WTC11 (cell line): ENCODE data around the gene TNPO3. TPM values are rescaled to one million over a fixed set of nuclear protein-coding genes. Genes with fewer than 3 reads are reported as not detected.

ENCODE experiments used
- ATAC-seq: fragments of 200-7000 bp; cut with Tn5 transposase; 2 replicates; pipeline ENCODE4 v1.10.0; 2021; ENCODE audit warnings: mild to moderate bottlenecking, moderate library complexity
- CTCF ChIA-PET: fragments of 300-600 bp; sonication (Branson Sonifier 250); formaldehyde crosslinking; loops from one replicate; lab custom pipeline; 2021; ENCODE audit warnings: antibody characterized with exemption; lab: Charles Lee
- POLR2A ChIA-PET: fragments of 350-600 bp; sonication (Branson Sonifier 250); formaldehyde crosslinking; loops from one replicate; lab custom pipeline; 2021; ENCODE audit warnings: antibody characterized with exemption; lab: Charles Lee
- DNase-seq: peaks from one replicate; pipeline ENCODE4 v3.0.0; 2021; ENCODE audit warnings: low spot score
- H3K27ac Mint-ChIP-seq: 2 replicates; pipeline ENCODE4 v1.8.0; 2021; ENCODE audit warnings: mixed read lengths
- H3K27me3 Mint-ChIP-seq: 2 replicates; pipeline ENCODE4 v1.8.0; 2021; ENCODE audit warnings: low read depth, mild to moderate bottlenecking, moderate library complexity, mixed read lengths
- H3K36me3 Mint-ChIP-seq: 2 replicates; pipeline ENCODE4 v1.8.0; 2021; ENCODE audit warnings: mixed read lengths
- H3K4me1 Mint-ChIP-seq: 2 replicates; pipeline ENCODE4 v1.8.0; 2022; ENCODE audit warnings: mixed read lengths
- H3K4me3 Mint-ChIP-seq: 2 replicates; pipeline ENCODE4 v1.8.0; 2021; ENCODE audit warnings: mild to moderate bottlenecking, moderate library complexity, mixed read lengths
- H3K9me3 Mint-ChIP-seq: 2 replicates; pipeline ENCODE4 v1.8.0; 2021; ENCODE audit warnings: mixed read lengths
- JUN ChIP-seq: sonication (generic); formaldehyde crosslinking; IDR thresholded peaks from 2 replicates; pipeline ENCODE4 v1.8.0; 2023; ENCODE audit warnings: mild to moderate bottlenecking, missing genetic modification reagents
- NR1H2 ChIP-seq: sonication (generic); formaldehyde crosslinking; IDR thresholded peaks from 2 replicates; pipeline ENCODE4 v1.9.0; 2021; ENCODE audit warnings: mild to moderate bottlenecking, moderate library complexity, missing genetic modification reagents
- OVOL2 ChIP-seq: fragments of 250-450 bp; sonication (Bioruptor Pico); IDR thresholded peaks from 2 replicates; pipeline ENCODE4 v1.9.0; 2021; ENCODE audit warnings: mild to moderate bottlenecking, borderline replicate concordance
- SP1 ChIP-seq: sonication (generic); formaldehyde crosslinking; conservative IDR thresholded peaks from 2 replicates; pipeline ENCODE4 v1.8.1; 2022; ENCODE audit warnings: missing genetic modification reagents
- ZNF396 ChIP-seq: fragments of 250-450 bp; sonication (Bioruptor Pico); IDR thresholded peaks from 2 replicates; pipeline ENCODE4 v1.8.0; 2021; ENCODE audit warnings: mild to moderate bottlenecking, moderate library complexity, borderline replicate concordance
- ZNF423 ChIP-seq: fragments of 250-450 bp; sonication (Bioruptor Pico); IDR thresholded peaks from 2 replicates; pipeline ENCODE4 v2.1.2; 2022; ENCODE audit warnings: mild to moderate bottlenecking, moderate library complexity
- ZNF671 ChIP-seq: fragments of 250-450 bp; sonication (Bioruptor Pico); IDR thresholded peaks from 2 replicates; pipeline ENCODE4 v1.8.0; 2021; ENCODE audit warnings: mild to moderate bottlenecking
- total RNA-seq: library from RNA; stranded (reverse); gene quantifications from 3 replicates; pipeline ENCODE4 v1.2.3, GENCODE V29; 2021
- TF ChIP-seq, protein P1 (sequence below): fragments of 250-450 bp; sonication (Bioruptor Pico); IDR thresholded peaks from 2 replicates; pipeline ENCODE4 v1.8.0; 2021; ENCODE audit warnings: mild to moderate bottlenecking
- TF ChIP-seq, protein P2 (sequence below): sonication (generic); formaldehyde crosslinking; IDR thresholded peaks from 2 replicates; pipeline ENCODE4 v1.8.0; 2023; ENCODE audit warnings: missing genetic modification reagents, mild to moderate bottlenecking, borderline replicate concordance
- TF ChIP-seq, protein P3 (sequence below): sonication (generic); formaldehyde crosslinking; IDR thresholded peaks from 2 replicates; pipeline ENCODE4 v1.8.1; 2022; ENCODE audit warnings: low read depth, missing genetic modification reagents, borderline replicate concordance
- TF ChIP-seq, protein P4 (sequence below): sonication (generic); formaldehyde crosslinking; IDR thresholded peaks from 2 replicates; pipeline ENCODE4 v1.8.1; 2022; ENCODE audit warnings: mild to moderate bottlenecking, moderate library complexity, missing genetic modification reagents
- TF ChIP-seq, protein P5 (sequence below): sonication (generic); formaldehyde crosslinking; IDR thresholded peaks from 2 replicates; pipeline ENCODE4 v1.8.1; 2022; ENCODE audit warnings: mild to moderate bottlenecking, missing genetic modification reagents, moderate library complexity, borderline replicate concordance
- TF ChIP-seq, protein P6 (sequence below): sonication (generic); formaldehyde crosslinking; IDR thresholded peaks from 2 replicates; pipeline ENCODE4 v1.8.1; 2023; ENCODE audit warnings: mild to moderate bottlenecking, missing genetic modification reagents, moderate library complexity

The TNPO3 gene
- total RNA-seq, 1 experiment from 2014 or later: 91.7 TPM

DNA sequence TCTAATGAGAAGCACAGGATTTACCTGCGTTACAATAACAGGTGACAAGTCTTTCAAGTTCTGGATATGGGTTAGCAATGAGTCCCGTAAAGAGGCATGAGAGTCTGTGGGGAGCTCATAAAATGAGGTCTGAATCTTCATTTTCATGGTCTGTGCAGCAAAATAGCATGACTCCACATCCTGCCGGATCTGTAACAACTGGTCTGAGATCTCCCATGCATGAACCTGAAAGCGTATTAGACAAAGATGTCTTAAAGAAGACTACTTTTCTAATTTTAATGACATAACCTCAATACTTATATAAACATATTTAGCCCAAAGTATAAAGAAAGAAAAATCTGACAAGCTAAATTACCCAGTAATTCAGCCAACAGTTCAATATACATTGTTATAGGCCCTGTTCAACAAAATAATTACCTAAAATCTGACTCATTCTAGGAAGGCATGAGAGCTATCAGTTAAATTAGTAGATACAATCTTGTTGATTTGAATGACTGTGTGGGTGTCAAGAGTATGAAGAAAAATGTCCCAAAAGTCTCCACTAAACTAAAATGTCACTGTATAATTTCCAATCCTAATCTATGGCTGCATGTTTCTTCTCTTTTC is 36.9 kb downstream of the TNPO3 start:
- CTCF ChIA-PET: interaction anchor here (1.2 to 1.5 kb wide), 2 partner anchors 70 to 74 kb away, joined by 3 to 5 read pairs; no protein-coding TSS in a partner anchor
- DNase-seq: no peak
- Mint-ChIP-seq H3K4me1 (peaks cover 2% of the 10 kb centered on the region; the same call in 1 of the 2 replicates), H3K27ac (no peak overlapping the region), H3K9me3 (no peaks in the 10 kb centered on the region), H3K36me3 (peaks cover 25% of the 10 kb centered on the region), H3K4me3 (no peak overlapping the region), H3K27me3 (no peaks in the 10 kb centered on the region)
- POLR2A ChIA-PET: no interaction called here
- no peak for TF ChIP-seq NR1H2 (CRISPR knock-in tag)
- TF ChIP-seq, protein P1, sequence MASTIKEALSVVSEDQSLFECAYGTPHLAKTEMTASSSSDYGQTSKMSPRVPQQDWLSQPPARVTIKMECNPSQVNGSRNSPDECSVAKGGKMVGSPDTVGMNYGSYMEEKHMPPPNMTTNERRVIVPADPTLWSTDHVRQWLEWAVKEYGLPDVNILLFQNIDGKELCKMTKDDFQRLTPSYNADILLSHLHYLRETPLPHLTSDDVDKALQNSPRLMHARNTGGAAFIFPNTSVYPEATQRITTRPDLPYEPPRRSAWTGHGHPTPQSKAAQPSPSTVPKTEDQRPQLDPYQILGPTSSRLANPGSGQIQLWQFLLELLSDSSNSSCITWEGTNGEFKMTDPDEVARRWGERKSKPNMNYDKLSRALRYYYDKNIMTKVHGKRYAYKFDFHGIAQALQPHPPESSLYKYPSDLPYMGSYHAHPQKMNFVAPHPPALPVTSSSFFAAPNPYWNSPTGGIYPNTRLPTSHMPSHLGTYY (CRISPR knock-in tag): no peak
- TF ChIP-seq, protein P2, sequence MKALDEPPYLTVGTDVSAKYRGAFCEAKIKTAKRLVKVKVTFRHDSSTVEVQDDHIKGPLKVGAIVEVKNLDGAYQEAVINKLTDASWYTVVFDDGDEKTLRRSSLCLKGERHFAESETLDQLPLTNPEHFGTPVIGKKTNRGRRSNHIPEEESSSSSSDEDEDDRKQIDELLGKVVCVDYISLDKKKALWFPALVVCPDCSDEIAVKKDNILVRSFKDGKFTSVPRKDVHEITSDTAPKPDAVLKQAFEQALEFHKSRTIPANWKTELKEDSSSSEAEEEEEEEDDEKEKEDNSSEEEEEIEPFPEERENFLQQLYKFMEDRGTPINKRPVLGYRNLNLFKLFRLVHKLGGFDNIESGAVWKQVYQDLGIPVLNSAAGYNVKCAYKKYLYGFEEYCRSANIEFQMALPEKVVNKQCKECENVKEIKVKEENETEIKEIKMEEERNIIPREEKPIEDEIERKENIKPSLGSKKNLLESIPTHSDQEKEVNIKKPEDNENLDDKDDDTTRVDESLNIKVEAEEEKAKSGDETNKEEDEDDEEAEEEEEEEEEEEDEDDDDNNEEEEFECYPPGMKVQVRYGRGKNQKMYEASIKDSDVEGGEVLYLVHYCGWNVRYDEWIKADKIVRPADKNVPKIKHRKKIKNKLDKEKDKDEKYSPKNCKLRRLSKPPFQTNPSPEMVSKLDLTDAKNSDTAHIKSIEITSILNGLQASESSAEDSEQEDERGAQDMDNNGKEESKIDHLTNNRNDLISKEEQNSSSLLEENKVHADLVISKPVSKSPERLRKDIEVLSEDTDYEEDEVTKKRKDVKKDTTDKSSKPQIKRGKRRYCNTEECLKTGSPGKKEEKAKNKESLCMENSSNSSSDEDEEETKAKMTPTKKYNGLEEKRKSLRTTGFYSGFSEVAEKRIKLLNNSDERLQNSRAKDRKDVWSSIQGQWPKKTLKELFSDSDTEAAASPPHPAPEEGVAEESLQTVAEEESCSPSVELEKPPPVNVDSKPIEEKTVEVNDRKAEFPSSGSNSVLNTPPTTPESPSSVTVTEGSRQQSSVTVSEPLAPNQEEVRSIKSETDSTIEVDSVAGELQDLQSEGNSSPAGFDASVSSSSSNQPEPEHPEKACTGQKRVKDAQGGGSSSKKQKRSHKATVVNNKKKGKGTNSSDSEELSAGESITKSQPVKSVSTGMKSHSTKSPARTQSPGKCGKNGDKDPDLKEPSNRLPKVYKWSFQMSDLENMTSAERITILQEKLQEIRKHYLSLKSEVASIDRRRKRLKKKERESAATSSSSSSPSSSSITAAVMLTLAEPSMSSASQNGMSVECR: no peak
- TF ChIP-seq, protein P3, sequence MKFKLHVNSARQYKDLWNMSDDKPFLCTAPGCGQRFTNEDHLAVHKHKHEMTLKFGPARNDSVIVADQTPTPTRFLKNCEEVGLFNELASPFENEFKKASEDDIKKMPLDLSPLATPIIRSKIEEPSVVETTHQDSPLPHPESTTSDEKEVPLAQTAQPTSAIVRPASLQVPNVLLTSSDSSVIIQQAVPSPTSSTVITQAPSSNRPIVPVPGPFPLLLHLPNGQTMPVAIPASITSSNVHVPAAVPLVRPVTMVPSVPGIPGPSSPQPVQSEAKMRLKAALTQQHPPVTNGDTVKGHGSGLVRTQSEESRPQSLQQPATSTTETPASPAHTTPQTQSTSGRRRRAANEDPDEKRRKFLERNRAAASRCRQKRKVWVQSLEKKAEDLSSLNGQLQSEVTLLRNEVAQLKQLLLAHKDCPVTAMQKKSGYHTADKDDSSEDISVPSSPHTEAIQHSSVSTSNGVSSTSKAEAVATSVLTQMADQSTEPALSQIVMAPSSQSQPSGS (CRISPR knock-in tag): no peak
- ATAC-seq: no peak

DNA sequence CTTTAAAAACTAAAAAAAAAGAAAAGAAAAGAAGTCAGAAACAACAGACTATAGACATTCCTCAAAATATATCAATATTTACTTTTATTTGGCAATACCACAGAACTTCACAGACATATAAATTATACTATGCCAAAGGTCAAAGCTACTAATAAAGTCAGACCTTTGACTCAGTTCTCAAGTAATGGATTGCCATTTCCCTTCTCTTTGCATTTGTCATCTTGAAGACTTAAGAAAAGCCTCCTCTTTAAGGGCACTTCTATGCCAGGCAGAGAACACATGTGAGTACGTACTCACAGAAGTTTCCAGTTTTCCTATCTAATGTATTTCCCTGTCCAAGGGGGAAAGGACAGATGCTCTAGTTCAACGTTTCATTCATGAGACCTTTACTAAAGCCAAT is 37.6 kb downstream of the TNPO3 start:
- H3K4me1 Mint-ChIP-seq: peaks cover 2% of the 10 kb centered on the region; the same call in 1 of the 2 replicates

DNA sequence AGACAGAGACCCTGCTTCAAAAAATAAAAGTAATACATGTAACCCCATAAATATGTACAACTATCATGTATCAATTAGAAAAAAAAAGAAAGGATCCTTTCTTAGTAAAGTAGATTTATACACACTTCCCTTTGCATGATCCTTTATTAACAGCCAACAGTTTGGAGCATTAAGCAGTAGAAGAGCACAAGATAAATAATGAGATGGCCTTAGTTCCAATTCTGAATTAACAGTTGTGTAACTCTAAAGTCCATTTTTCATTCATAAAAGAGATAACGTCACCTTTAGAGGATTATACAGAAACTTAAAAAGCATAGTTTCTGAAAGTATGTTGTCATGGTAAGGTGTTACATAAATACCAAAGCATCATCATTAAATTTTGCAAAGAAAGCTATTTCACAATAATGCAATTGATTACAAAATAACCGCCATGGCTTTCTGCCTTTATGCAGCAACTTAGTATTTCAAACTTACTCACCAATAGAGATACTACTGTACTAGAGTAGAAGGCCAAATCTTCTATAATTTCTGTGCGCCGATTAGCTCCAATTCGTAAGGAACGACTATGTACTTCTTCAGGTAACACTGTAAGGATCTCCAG is 40.3 kb downstream of the TNPO3 start:
- TF ChIP-seq OVOL2 (no peak), ZNF671 (CRISPR knock-in tag) (no peak)
- TF ChIP-seq, protein P4, sequence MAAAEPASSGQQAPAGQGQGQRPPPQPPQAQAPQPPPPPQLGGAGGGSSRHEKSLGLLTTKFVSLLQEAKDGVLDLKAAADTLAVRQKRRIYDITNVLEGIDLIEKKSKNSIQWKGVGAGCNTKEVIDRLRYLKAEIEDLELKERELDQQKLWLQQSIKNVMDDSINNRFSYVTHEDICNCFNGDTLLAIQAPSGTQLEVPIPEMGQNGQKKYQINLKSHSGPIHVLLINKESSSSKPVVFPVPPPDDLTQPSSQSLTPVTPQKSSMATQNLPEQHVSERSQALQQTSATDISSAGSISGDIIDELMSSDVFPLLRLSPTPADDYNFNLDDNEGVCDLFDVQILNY (CRISPR knock-in tag): no peak
- TF ChIP-seq, all 79 proteins: peak for 0
- Mint-ChIP-seq H3K9me3 (no peaks in the 10 kb centered on the region), H3K27ac (no peak overlapping the region), H3K4me1 (no peaks in the 10 kb centered on the region), H3K4me3 (no peak overlapping the region), H3K27me3 (no peaks in the 10 kb centered on the region), H3K36me3 (peaks cover 27% of the 10 kb centered on the region)
- ATAC-seq (no peak), DNase-seq (no peak)
- CTCF ChIA-PET: no interaction called here
- POLR2A ChIA-PET: no interaction called here

More for the DNA sequence above, 37.6 kb downstream of the TNPO3 start:
- no peaks in the 10 kb centered on the region for H3K27me3 Mint-ChIP-seq
- no peak overlapping the region for H3K27ac Mint-ChIP-seq
- no peaks in the 10 kb centered on the region for H3K9me3 Mint-ChIP-seq
- ATAC-seq: no peak
- POLR2A ChIA-PET: no interaction called here
- no peak for DNase-seq
- H3K4me3 Mint-ChIP-seq: no peak overlapping the region
- TF ChIP-seq SP1 (CRISPR knock-in tag): no peak
- TF ChIP-seq ZNF396: no peak
- no peak for TF ChIP-seq JUN (CRISPR knock-in tag)
- TF ChIP-seq, protein P5, sequence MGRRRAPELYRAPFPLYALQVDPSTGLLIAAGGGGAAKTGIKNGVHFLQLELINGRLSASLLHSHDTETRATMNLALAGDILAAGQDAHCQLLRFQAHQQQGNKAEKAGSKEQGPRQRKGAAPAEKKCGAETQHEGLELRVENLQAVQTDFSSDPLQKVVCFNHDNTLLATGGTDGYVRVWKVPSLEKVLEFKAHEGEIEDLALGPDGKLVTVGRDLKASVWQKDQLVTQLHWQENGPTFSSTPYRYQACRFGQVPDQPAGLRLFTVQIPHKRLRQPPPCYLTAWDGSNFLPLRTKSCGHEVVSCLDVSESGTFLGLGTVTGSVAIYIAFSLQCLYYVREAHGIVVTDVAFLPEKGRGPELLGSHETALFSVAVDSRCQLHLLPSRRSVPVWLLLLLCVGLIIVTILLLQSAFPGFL (CRISPR knock-in tag): no peak
- no peak for TF ChIP-seq ZNF423 (CRISPR knock-in tag)
- TF ChIP-seq ZNF671 (CRISPR knock-in tag): no peak
- TF ChIP-seq, protein P6, sequence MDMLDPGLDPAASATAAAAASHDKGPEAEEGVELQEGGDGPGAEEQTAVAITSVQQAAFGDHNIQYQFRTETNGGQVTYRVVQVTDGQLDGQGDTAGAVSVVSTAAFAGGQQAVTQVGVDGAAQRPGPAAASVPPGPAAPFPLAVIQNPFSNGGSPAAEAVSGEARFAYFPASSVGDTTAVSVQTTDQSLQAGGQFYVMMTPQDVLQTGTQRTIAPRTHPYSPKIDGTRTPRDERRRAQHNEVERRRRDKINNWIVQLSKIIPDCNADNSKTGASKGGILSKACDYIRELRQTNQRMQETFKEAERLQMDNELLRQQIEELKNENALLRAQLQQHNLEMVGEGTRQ (CRISPR knock-in tag): no peak
- peaks cover 25% of the 10 kb centered on the region for H3K36me3 Mint-ChIP-seq
- CTCF ChIA-PET: interaction anchor here (1.5 kb wide), 1 partner anchor 74 kb away, joined by 5 read pairs; no protein-coding TSS in a partner anchor
